ENCODE measurements around the gene PDZD4.

Gene PDZD4

DNA sequence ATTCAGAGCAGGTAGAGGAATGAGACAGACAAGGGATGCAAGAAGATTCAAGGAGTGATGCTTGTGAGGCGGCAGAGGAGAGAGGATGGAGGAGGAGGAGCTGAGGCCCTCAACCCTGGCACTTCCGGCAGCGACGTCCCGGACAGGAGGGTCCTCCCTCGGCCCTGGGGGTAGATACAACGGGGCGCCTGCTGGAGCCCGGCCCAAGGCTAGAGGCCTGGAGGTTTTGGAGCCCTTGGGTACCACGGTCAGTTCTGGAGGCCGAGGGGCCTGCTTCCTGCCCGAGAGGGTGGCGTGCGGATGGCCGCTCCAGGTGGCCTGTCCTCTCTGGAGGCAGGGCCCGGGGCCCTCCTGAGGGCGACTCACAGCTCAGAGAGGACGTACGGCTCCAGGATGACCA, 22.4 kb downstream of the PDZD4 start:
- Histone ChIP-seq H3K9ac (ENCODE audit: low read length) (no peak overlapping the region), H3K36me3 (ENCODE audit: insufficient read depth, low read length) (no peaks in the 10 kb centered on the region), H3K27me3 (ENCODE audit: insufficient read depth, low read length) (no peaks in the 10 kb centered on the region), H3F3A (ENCODE audit: insufficient read depth, low read length) (no peaks in the 10 kb centered on the region), H3K79me2 (ENCODE audit: insufficient read depth, low read length) (no peaks in the 10 kb centered on the region), H3K4me1 (ENCODE audit: insufficient read depth, low read length, severe bottlenecking) (no peaks in the 10 kb centered on the region), H3K9me2 (ENCODE audit: low read depth, low read length) (no peaks in the 10 kb centered on the region), H3K9me3 (ENCODE audit: low read length) (no peaks in the 10 kb centered on the region), H3K4me3 (ENCODE audit: low read depth, low read length, poor library complexity, severe bottlenecking) (no peak overlapping the region), H4K20me1 (ENCODE audit: insufficient read depth, low read length) (no peaks in the 10 kb centered on the region), H3K27ac (ENCODE audit: low read depth, low read length, poor library complexity, severe bottlenecking) (no peak overlapping the region), H3K4me2 (ENCODE audit: low read length) (no peak overlapping the region), H2AFZ (ENCODE audit: low read length) (no peak overlapping the region)
- TF ChIP-seq, protein P1, sequence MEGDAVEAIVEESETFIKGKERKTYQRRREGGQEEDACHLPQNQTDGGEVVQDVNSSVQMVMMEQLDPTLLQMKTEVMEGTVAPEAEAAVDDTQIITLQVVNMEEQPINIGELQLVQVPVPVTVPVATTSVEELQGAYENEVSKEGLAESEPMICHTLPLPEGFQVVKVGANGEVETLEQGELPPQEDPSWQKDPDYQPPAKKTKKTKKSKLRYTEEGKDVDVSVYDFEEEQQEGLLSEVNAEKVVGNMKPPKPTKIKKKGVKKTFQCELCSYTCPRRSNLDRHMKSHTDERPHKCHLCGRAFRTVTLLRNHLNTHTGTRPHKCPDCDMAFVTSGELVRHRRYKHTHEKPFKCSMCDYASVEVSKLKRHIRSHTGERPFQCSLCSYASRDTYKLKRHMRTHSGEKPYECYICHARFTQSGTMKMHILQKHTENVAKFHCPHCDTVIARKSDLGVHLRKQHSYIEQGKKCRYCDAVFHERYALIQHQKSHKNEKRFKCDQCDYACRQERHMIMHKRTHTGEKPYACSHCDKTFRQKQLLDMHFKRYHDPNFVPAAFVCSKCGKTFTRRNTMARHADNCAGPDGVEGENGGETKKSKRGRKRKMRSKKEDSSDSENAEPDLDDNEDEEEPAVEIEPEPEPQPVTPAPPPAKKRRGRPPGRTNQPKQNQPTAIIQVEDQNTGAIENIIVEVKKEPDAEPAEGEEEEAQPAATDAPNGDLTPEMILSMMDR (IDR thresholded peaks at IDR 0.05; ENCODE audit: low read length): no peak
- no peak for TF ChIP-seq EZH2 (IDR thresholded peaks at IDR 0.05; ENCODE audit: borderline replicate concordance, low read length)

GRCh38 chrX:153806999-153807575, 23.3 kb downstream of the PDZD4 start:
- no peak overlapping the region for H3K27ac ChIP-seq (ENCODE audit: low read depth, low read length, poor library complexity, severe bottlenecking)

DNA sequence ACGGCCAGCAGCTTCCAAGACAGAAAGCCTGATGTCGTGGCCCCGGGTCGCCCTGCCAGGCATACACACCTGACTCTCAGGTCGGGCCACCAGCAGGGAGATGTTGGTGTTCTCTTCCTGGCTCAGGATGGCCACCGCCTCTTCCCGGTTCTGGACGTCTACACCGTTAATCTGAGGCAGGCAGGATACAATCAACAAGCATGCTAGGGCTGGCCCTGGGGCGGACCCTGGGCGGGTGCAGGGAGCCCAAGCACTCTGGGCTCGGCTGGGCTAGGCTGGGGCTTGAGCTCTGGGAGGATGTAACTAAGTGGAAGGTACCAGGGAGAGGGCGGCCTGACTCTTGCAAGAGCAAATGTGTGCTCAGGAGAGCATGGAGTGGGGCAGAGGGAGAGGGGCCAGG, 24.9 kb downstream of the PDZD4 start:
- Histone ChIP-seq H3K27ac (ENCODE audit: low read depth, low read length, poor library complexity, severe bottlenecking) (no peak overlapping the region), H3K79me2 (ENCODE audit: insufficient read depth, low read length) (no peaks in the 10 kb centered on the region), H3K4me1 (ENCODE audit: insufficient read depth, low read length, severe bottlenecking) (no peaks in the 10 kb centered on the region), H3K4me2 (ENCODE audit: low read length) (no peak overlapping the region), H4K20me1 (ENCODE audit: insufficient read depth, low read length) (no peaks in the 10 kb centered on the region), H3K9ac (ENCODE audit: low read length) (no peak overlapping the region), H3K36me3 (ENCODE audit: insufficient read depth, low read length) (no peaks in the 10 kb centered on the region), H3K9me3 (ENCODE audit: low read length) (no peaks in the 10 kb centered on the region), H2AFZ (ENCODE audit: low read length) (no peak overlapping the region), H3K4me3 (ENCODE audit: low read depth, low read length, poor library complexity, severe bottlenecking) (no peak overlapping the region), H3K9me2 (ENCODE audit: low read depth, low read length) (no peaks in the 10 kb centered on the region), H3F3A (ENCODE audit: insufficient read depth, low read length) (no peaks in the 10 kb centered on the region), H3K27me3 (ENCODE audit: insufficient read depth, low read length) (no peaks in the 10 kb centered on the region)
- TF ChIP-seq, protein P1 (IDR thresholded peaks at IDR 0.05; ENCODE audit: low read length): no peak
- TF ChIP-seq EZH2 (IDR thresholded peaks at IDR 0.05; ENCODE audit: borderline replicate concordance, low read length): no peak

More at GRCh38 chrX:153806999-153807575, 23.3 kb downstream of the PDZD4 start:
- TF ChIP-seq EZH2 (IDR thresholded peaks at IDR 0.05; ENCODE audit: borderline replicate concordance, low read length): no peak
- TF ChIP-seq, protein P1 (IDR thresholded peaks at IDR 0.05; ENCODE audit: low read length): no peak
- Histone ChIP-seq H4K20me1 (ENCODE audit: insufficient read depth, low read length) (no peaks in the 10 kb centered on the region), H3K79me2 (ENCODE audit: insufficient read depth, low read length) (no peaks in the 10 kb centered on the region), H3K4me3 (ENCODE audit: low read depth, low read length, poor library complexity, severe bottlenecking) (no peak overlapping the region), H3K9ac (ENCODE audit: low read length) (no peak overlapping the region), H3K9me3 (ENCODE audit: low read length) (no peaks in the 10 kb centered on the region), H3K36me3 (ENCODE audit: insufficient read depth, low read length) (no peaks in the 10 kb centered on the region), H3K27me3 (ENCODE audit: insufficient read depth, low read length) (no peaks in the 10 kb centered on the region), H3K4me2 (ENCODE audit: low read length) (no peak overlapping the region), H3K4me1 (ENCODE audit: insufficient read depth, low read length, severe bottlenecking) (no peaks in the 10 kb centered on the region), H2AFZ (ENCODE audit: low read length) (no peak overlapping the region), H3K9me2 (ENCODE audit: low read depth, low read length) (no peaks in the 10 kb centered on the region), H3F3A (ENCODE audit: insufficient read depth, low read length) (no peaks in the 10 kb centered on the region)
